Heart left ventricle (tissue), 16 donors: ENCODE results near the gene SIRPB1. TPM values are rescaled to one million over a fixed set of nuclear protein-coding genes. Genes with fewer than 3 reads are reported as not detected.

Experiments
- ATAC-seq, 4 donors: fragments of 200-7000 bp; cut with Tn5 transposase; one replicate each; pipeline ENCODE4 v1.9.1; 2020 to 2022; ENCODE audit warnings: moderate library complexity in 4 of 4, mild to moderate bottlenecking in 3 of 4, moderate number of reproducible peaks in 1 of 4
- DNase-seq, 5 donors: peaks; one replicate each; pipeline ENCODE4 v3.0.0-alpha.2; 2020
- H3K27ac ChIP-seq, 12 donors: fragments of 200-600 bp; sonication (generic) in 4 of 12; one replicate each; pipeline versions ENCODE4 v1.5.0 to v1.8.0; 2016 to 2022; ENCODE audit warnings: mild to moderate bottlenecking in 2 of 12
- H3K27me3 ChIP-seq, 9 donors: fragments of 200-600 bp; sonication (generic) in 2 of 9; one replicate each; pipeline versions ENCODE4 v1.5.1 to v1.8.0; 2016 to 2022; ENCODE audit warnings: mild to moderate bottlenecking in 3 of 9
- H3K36me3 ChIP-seq, 9 donors: fragments of 200-600 bp; sonication (generic) in 2 of 9; one replicate each; pipeline versions ENCODE4 v1.5.0 to v1.8.0; 2018 to 2022; ENCODE audit warnings: mild to moderate bottlenecking in 2 of 9
- H3K4me1 ChIP-seq, 12 donors: fragments of 200-600 bp; sonication (generic) in 4 of 12; one replicate each; pipeline versions ENCODE4 v1.5.0 to v1.8.0; 2016 to 2022; ENCODE audit warnings: mild to moderate bottlenecking in 3 of 12
- H3K4me3 ChIP-seq, 12 donors: fragments of 200-600 bp; sonication (generic) in 4 of 12; one replicate each; pipeline versions ENCODE4 v1.5.0 to v1.8.0; 2017 to 2022; ENCODE audit warnings: mild to moderate bottlenecking in 9 of 12, moderate library complexity in 4 of 12
- H3K9me3 ChIP-seq, 12 donors: fragments of 200-600 bp; sonication (generic) in 4 of 12; one replicate each; pipeline versions ENCODE4 v1.5.0 to v1.8.0; 2016 to 2022; ENCODE audit warnings: mild to moderate bottlenecking in 1 of 12
- CTCF ChIP-seq, 12 donors: fragments of 200-600 bp; sonication (generic) in 4 of 12; IDR thresholded peaks; one replicate each; pipeline versions ENCODE4 v1.5.0 to v1.8.0; 2018 to 2022; ENCODE audit warnings: antibody characterized with exemption in 12 of 12, mild to moderate bottlenecking in 5 of 12
- POLR2A ChIP-seq, 2 donors: fragments of 450-650 bp; IDR thresholded peaks; one replicate each; pipeline ENCODE4 v1.6.1; 2017; ENCODE audit warnings: antibody characterized with exemption in 2 of 2, mild to moderate bottlenecking in 2 of 2, moderate library complexity in 2 of 2
- WGBS, 4 donors: extraction: QIAGEN DNeasy Blood & Tissue Kit in 2 of 4; methylation state at CpG; one replicate each; pipeline versions ENCODE4 v1.1.5 to v1.1.7; 2013 to 2018; 5-methylcytosine and 5-hydroxymethylcytosine counted together
- intact Hi-C, 10 donors: fragments of 100-400 bp; cut with DNase I; formaldehyde crosslinking; loops; one replicate each; pipeline versions ENCODE4 v1.11.1 to v1.14.2; 2022
- polyA plus RNA-seq, 2 donors: library from polyadenylated mRNA; stranded (reverse); fragments of 200-250 nt; gene quantifications; one replicate each; pipeline ENCODE4 v1.2.3, GENCODE V29; 2013
- total RNA-seq, 9 donors: library from RNA; depleted of rRNA in 2 of 9; stranded (reverse); fragments of >200 nt in 2 of 9; fragmentation: NEBNext Ultra II Directional in 3 of 9; extraction: Animal tissue kit (Norgen Biotek cat#: 25700) in 3 of 9; gene quantifications; one replicate each; pipeline versions ENCODE4 v1.1.0 to v1.2.4, GENCODE V29; 2016 to 2023
- donor health status: ischemic (EF 13 %, LVEDD 7.1; RV severe dilation, severe dysfunction).
- donor health status: healthy with polysubstance abuse.
- donor health status: DM: no; HTN: yes; CAD: no.
- donor health status: DM: no; HTN: no; CAD: no.
- donor health status: ischemic (EF 25% LVEDD 6.9; RV normal size, moderate dysfunction).
- donor health status: ischemic (EF 25% LVEDD 5.7; RV mildly dilated, moderate dysfunction).
- donor health status: healthy.
- donor health status: DM: yes; HTN: yes; CAD: no.
- donor health status: ischemic (EF 35%, LVEDD 5.7; RV mildly dilated, moderate dysfunction).
- donor health status: nonischemic (EF 11% LVEDD 7.7; RV severe dilation, severe dysfunction).
- donor health status: DM: yes; HTN: yes; CAD: no.
- donor health status: PGD.
- donor health status: ischemic (EF 29% LVEDD 5.4; RV normal size, mild dysfunction).
- donor health status: nonischemic (EF 23%, LVEDD 6.1; RV moderate dilation, normal function).

Gene SIRPB1
- total and polyA plus RNA-seq, 11 donors: 0.19 to 14.0 (median 1.3) TPM

- H3K27ac ChIP-seq: no peak overlapping the region
- peaks cover 0 to 25% (median 0%) of the 10 kb centered on the region in 12 donors for H3K9me3 ChIP-seq
- H3K4me1 ChIP-seq: no peaks in the 10 kb centered on the region
- no peaks in the 10 kb centered on the region for H3K27me3 ChIP-seq
- intact Hi-C loops: loop anchor here in 1 of 10 donors (10.0 kb wide), 1 partner anchor 82 kb away; the partner anchor contains the start of gene SIRPD
- H3K36me3 ChIP-seq: no peaks in the 10 kb centered on the region
- DNase-seq (no peak), ATAC-seq (no peak)
- no peak overlapping the region for H3K4me3 ChIP-seq
- WGBS, 4 donors: 48 to 58% (median 52%) methylated on average over 2 of the region's 2 CpGs
- TF ChIP-seq POLR2A (IDR thresholded peaks at IDR 0.05): no peak
- no peak for TF ChIP-seq CTCF (IDR thresholded peaks at IDR 0.05)
These were observed 17.4 kb upstream of the SIRPB1 start for GRCh38 chr20:1637226-1637625.

- no peak for DNase-seq
- H3K4me1 ChIP-seq: no peaks in the 10 kb centered on the region
- TF ChIP-seq CTCF (IDR thresholded peaks at IDR 0.05) (no peak), POLR2A (IDR thresholded peaks at IDR 0.05) (no peak)
- H3K27ac ChIP-seq: no peak overlapping the region
- intact Hi-C loops: loop anchor here in 1 of 10 donors (10.0 kb wide), 1 partner anchor 82 kb away; the partner anchor contains the start of gene SIRPD
- WGBS, 4 donors: 73 to 82% (median 77%) methylated on average over 2 of the region's 2 CpGs
- H3K9me3 ChIP-seq: peaks cover 0 to 19% (median 0%) of the 10 kb centered on the region in 12 donors
- no peaks in the 10 kb centered on the region for H3K36me3 ChIP-seq
- ATAC-seq: no peak
- no peaks in the 10 kb centered on the region for H3K27me3 ChIP-seq
- H3K4me3 ChIP-seq: no peak overlapping the region
These were observed 16.8 kb upstream of the SIRPB1 start for GRCh38 chr20:1636621-1637020.

GRCh38 chr20:1635291-1635979, 15.6 kb upstream of the SIRPB1 start:
- TF ChIP-seq CTCF (IDR thresholded peaks at IDR 0.05) (no peak), POLR2A (IDR thresholded peaks at IDR 0.05) (no peak)
- H3K27me3 ChIP-seq: peaks cover 0 to under 1% (median 0%) of the 10 kb centered on the region in 9 donors
- no peaks in the 10 kb centered on the region for H3K4me1 ChIP-seq
- no peak for DNase-seq
- intact Hi-C loops: loop anchor here in 1 of 10 donors (10.0 kb wide), 1 partner anchor 81 kb away; the partner anchor contains the start of gene SIRPD
- H3K4me3 ChIP-seq: no peak overlapping the region
- peaks cover 0 to 15% (median 0%) of the 10 kb centered on the region in 12 donors for H3K9me3 ChIP-seq
- no peak overlapping the region for H3K27ac ChIP-seq
- ATAC-seq: no peak
- 78 to 89% (median 85%) methylated on average over 10 of the region's 10 CpGs for WGBS, 4 donors
- no peaks in the 10 kb centered on the region for H3K36me3 ChIP-seq

GRCh38 chr20:1633535-1633934, 13.7 kb upstream of the SIRPB1 start:
- Histone ChIP-seq H3K4me3 (no peak overlapping the region), H3K9me3 (no peaks in the 10 kb centered on the region), H3K27me3 (peaks cover 0 to 9% (median 0%) of the 10 kb centered on the region in 9 donors), H3K36me3 (no peaks in the 10 kb centered on the region), H3K27ac (no peak overlapping the region), H3K4me1 (no peaks in the 10 kb centered on the region)
- DNase-seq (no peak), ATAC-seq (no peak)
- intact Hi-C loops: loop anchor here in 1 of 10 donors (10.0 kb wide), 1 partner anchor 79 kb away; the partner anchor contains the start of gene SIRPD
- 65 to 69% (median 68%) methylated on average over 4 of the region's 4 CpGs for WGBS, 4 donors
- TF ChIP-seq CTCF (IDR thresholded peaks at IDR 0.05) (no peak), POLR2A (IDR thresholded peaks at IDR 0.05) (no peak)
